ENCODE data around the gene PRKCH. TPM values are rescaled to one million over a fixed set of nuclear protein-coding genes. Genes with fewer than 3 reads are reported as not detected.
A peak's percentile ranks its signal among the peaks of the same experiment; 100 is the strongest.

PRKCH gene
- total RNA-seq, 1 donor from 2014 or later, result 209 TPM

DNA sequence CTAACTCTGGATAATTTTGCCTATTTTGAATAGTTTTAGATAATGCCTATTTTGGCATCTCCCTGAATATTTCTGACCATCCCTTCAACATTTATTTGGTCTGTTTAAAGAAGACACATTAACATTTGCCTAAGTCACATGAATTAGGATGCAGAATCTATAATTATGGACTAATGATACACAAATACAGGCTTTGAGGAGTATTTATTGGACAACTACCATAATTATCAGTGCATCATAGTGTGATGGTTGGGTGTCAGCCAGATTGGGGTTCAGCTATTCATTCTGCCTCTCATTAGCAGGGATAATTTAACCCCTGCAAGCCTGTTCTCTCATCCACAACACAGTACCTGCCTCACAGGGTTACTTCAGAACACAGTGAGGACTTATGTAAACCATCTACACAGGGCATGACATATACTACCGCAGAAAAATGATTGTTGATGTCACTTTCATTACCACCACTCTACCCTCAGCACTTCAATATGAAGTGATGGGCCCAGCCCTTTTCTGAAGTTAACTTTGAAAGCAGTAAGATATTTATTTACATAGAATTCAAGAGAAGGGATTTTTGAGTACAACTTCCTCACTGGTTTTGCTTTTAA is 14.4 kb downstream of the PRKCH start:
- DNase-seq (ENCODE audit: low read depth in 2 of 2), result no peak

DNA sequence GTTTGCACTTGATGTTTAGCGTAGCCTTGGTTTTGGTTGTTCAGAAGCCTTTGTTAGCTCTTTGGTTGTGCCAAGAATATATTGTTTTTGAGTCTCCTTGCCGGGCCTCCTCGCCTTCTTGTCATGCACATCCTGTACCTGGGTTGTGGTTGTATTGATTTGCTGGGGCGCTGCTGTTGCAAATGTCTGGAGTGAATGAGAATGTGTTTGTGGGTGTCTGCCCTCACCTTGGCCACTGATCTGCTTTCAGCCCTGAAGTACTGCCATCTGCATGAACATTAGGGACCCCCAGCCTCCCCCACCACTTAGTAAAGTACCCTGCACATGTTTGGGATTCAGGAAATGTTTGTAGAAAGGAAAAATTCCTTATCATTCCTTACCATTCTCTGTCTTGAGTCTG is 16.5 kb downstream of the PRKCH start:
- peak in 1 of 2 donors; percentile 83 for DNase-seq (ENCODE audit: low read depth in 2 of 2)

- no peak for DNase-seq (ENCODE audit: low read depth in 2 of 2)
These were observed 17.1 kb downstream of the PRKCH start for GRCh38 chr14:61338457-61338856.

DNA sequence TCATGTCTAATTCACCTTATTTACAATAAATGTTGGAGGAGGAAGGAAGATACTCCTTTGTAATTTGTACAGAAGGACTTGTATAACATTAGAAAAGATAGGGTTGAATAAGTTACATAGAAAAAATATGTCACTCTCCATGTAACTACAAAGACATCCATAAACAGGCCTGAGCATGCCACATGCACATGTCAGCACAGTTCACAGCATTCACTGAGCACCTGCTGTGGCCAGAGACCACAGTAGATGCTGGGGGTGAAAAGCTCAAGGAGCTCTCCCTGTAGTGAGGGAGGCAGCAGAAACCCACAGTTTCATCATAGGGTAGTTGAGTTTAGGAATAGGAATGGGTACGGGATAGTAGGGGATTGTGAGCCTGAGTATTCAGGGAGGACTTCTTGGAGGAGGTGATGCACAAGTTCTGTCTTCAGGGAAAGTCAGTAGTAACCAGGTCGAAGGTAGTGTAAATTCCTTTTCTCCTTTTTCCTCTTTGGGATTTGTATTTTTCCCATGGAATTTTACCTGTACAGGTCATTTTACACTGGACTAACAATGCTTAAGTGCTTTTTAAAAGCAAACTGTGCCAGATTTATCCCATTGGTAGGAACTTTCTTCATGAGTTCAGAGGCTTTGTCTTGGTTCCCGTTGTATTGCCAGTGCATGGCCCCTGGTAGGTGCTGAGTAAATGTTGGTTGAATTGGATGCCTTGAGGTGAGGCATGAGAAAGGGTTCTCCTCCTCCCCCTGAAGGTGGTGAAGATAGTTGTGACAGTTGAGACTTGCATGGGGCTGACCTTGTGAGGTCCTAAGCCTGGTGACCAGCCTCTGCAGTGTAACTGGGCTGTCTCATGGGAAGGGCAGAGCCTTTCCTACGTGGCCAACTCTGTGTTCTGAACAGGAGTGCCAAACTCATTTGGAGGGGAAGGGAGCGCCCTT is 20.2 kb downstream of the PRKCH start:
- DNase-seq (ENCODE audit: low read depth in 2 of 2), result no peak

DNA sequence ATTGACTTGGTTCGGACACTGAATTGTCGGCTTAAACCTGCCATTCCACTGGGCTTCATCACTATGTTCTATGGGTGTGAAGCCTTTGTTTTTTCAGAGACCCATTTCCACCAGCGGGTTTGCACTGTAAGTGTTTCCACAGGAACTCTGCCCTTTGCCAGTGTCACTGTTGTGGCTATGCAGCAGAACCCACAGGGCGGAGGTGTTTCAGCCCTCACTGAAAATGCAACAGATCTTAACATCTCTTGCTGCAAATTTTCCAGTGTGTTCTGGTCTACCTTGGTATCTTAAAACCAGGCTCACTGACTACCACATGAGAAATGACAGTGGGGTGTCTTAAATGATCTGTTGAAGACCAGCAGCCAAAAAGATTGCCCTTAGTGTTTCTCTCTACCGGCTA is 21.1 kb downstream of the PRKCH start:
- peak; percentile 75 to 85 for DNase-seq (ENCODE audit: low read depth in 2 of 2)

- peak in 1 of 2 donors; percentile 63 for DNase-seq (ENCODE audit: low read depth in 2 of 2)
These were observed 21.6 kb downstream of the PRKCH start for GRCh38 chr14:61342932-61343331.

- no peak for DNase-seq (ENCODE audit: low read depth in 2 of 2)
These were observed 22.1 kb downstream of the PRKCH start for GRCh38 chr14:61343471-61343870.

- peak in 1 of 2 donors; percentile 78 for DNase-seq (ENCODE audit: low read depth in 2 of 2)
These were observed 22.6 kb downstream of the PRKCH start for GRCh38 chr14:61343991-61344405.

DNA sequence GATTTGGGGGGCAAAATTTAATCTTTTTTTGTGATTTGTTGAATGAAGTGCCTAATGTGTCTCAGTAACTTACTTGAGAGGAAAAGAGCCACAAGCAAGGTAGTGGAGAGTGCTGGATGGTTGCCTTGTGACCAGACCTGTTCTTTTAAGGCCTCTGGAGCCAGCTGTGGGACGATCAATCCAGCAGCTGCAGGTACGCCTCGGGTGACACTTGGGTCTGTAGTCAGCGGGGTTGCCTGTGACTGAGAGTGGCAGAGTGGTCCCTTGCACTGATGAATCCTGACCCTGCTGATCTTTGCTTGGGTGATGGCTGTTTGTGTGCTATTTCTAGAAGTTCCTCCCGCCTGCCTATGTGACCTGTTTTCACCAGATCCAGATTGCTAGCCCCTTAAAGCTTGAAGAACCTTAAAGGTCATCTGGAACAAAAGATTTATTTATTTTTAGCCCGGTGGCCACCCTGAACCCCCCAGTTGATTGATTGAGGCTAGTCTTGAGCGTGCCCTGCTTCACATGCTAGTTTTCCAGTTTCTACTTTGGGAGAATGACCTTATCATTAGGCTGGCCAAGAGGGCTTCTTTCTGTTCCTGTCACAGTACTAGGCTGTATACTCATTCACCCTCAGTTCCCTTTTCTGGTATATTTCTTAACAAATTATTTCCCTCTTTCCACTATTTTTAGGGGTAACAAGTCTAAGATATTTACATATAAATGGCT is 23.2 kb downstream of the PRKCH start:
- no peak for DNase-seq (ENCODE audit: low read depth in 2 of 2)

DNA sequence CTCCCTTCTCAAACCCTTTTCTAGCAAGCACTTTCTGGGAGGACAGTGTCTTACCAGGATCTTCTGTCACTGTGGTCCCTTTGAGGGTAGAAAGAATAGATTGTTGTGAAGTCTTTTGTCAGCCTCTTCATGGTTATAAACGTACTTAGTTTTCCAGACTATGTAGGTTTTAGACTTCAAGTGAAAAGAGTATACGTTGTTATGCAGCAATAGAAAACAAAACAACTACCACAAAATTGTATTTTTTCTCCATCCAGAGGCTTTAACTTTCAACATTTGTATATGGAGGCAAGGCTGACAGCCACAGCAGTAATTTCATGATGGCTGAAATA is 23.7 kb downstream of the PRKCH start:
- no peak for DNase-seq (ENCODE audit: low read depth in 2 of 2)

- no peak for DNase-seq (ENCODE audit: low read depth in 2 of 2)
These were observed 24.8 kb downstream of the PRKCH start for GRCh38 chr14:61346221-61346620.

- peak in 1 of 2 donors; percentile 84 for DNase-seq (ENCODE audit: low read depth in 2 of 2)
These were observed 25.4 kb downstream of the PRKCH start for GRCh38 chr14:61346793-61347192.

GRCh38 chr14:61347826-61348443 is 26.6 kb downstream of the PRKCH start:
- no peak for DNase-seq (ENCODE audit: low read depth in 2 of 2)

- no peak for DNase-seq (ENCODE audit: low read depth in 2 of 2)
These were observed 29.3 kb downstream of the PRKCH start for GRCh38 chr14:61350427-61351270.

DNA sequence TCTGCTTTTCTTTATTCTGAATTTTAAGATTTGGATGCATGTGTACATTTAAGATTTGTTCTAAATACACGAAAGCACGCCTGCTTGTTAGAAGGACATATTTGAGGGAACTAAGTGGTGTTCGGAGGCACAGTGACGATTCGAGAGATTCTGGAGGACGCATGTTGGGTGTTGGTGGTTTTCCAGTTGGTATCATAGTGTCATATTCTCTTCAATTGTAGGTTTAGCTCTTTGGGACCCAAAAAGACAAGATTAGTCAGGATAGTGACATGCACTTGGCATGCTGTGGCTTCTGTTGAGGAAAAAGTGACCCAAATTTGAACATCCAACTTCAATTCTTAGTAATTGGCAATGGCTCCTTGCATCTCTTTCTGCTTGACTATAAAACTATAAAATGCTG is 30.1 kb downstream of the PRKCH start:
- no peak for DNase-seq (ENCODE audit: low read depth in 2 of 2)

DNA sequence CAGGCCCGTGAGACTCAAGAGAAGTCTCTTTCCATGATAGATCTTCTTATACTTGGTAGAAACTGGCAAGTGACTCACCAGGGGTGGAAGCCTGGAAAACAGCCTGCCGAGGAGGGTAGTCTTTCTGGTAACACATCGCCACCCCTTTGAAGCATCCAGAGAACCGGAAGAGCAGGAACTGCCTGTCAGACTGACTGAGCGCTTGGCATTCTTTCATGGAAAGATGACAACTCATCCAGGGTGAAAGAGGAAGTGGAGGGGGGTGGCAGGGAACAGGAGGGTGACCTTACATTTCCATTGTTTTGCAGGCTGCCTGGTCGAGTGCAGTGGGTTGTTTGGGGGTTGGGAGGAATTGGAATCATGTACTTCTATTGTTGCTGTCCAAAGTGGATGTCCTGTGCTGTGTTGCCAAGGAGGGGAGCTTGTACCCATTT is 34.5 kb downstream of the PRKCH start:
- peak; percentile 99 to 100 for DNase-seq (ENCODE audit: low read depth in 2 of 2)

DNA sequence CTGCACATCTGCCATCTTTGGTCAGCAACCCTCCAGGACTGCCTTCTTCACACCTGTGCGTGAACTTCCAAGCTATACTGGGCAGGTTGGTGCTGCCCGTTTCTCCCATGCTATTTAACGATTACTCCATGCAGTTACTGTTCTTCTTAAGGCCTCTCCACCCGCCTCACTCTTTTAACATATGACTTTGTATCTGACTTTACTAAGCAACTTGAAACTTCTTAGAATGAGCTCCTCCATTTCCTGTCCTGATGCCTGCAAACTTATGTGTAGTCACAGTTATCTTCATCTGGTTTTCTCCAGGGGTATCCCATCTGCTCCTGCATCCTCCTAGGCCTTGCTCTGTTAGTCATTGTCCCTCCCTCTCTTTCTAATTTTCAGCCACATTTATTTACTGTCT is 35.7 kb downstream of the PRKCH start:
- no peak for DNase-seq (ENCODE audit: low read depth in 2 of 2)

DNA sequence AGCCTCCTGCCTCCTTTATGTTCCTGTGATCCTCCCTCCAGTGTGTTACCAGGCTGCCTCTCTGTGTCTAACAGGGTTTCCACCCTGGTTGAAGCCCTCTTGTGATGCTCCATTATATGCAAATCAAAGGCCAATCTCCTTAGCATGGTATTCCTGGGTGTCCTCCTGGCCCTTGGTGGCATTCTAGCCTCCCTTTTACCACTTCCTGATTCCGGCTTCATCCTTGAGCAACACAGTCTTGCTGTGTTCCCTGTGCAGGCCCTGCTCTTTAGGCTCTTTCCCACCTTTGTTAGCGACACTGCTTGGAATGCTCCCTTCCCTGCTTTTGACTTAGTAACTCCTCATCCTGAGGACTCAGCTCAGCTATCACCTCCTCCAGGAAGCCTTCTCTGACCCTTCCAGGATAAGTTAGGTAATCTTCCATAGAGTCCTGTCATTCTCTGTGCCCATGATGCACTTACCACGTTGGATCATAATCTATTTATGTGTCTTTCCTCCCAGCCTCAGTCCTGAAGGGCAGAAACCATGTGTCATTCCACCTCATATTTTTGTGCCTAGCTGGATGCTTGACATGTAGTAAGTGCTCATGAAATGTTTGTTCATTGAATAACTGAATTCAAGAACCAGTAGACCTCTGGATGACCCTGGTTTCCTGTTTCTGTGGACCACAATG is 37.3 kb downstream of the PRKCH start:
- DNase-seq (ENCODE audit: low read depth in 2 of 2), result peak in 1 of 2 donors; percentile 32

- no peak for DNase-seq (ENCODE audit: low read depth in 2 of 2)
These were observed 39.6 kb downstream of the PRKCH start for GRCh38 chr14:61360796-61361525.

All from dermis microvascular lymphatic vessel endothelial cell (primary cell).